HEK293 (cell line): ENCODE data around the gene MAML2.

Experiments used
- CTCF ChIA-PET: fragments of 350-600 bp; formaldehyde crosslinking; extraction: SDS; loops from one replicate; lab custom pipeline; 2021; ENCODE audit warnings: antibody characterized with exemption; lab: Yijun Ruan, JAX
- POLR2A ChIA-PET: fragments of 300-600 bp; formaldehyde crosslinking; extraction: SDS; loops from one replicate; lab custom pipeline; 2020; ENCODE audit warnings: antibody characterized with exemption, inconsistent platforms; lab: Yijun Ruan, JAX
- H3K27ac ChIP-seq: fragments of 200-500 bp; sonication (Bioruptor generic); 2 replicates; pipeline ENCODE4 v1.5.1; 2014; ENCODE audit warnings: low read depth, low read length, control low read depth, inconsistent platforms; ENCODE audit errors: extremely low read depth
- H3K36me3 ChIP-seq, 2 experiments: fragments of 200-500 bp in 1 of 2; sonication (Bioruptor generic) in 1 of 2; 1 replicate in 1 of 2; 2 replicates in 1 of 2; pipeline ENCODE4 v1.5.1; 2014 to 2017; ENCODE audit warnings: inconsistent platforms in 2 of 2, low read length in 2 of 2; ENCODE audit not compliant: control insufficient read depth in 2 of 2, insufficient read depth in 1 of 2
- H3K4me1 ChIP-seq: fragments of 200-500 bp; sonication (Bioruptor generic); 2 replicates; pipeline ENCODE4 v1.5.1; 2014; ENCODE audit warnings: mild to moderate bottlenecking, low read length, inconsistent platforms; ENCODE audit not compliant: control insufficient read depth, insufficient read depth
- H3K4me3 ChIP-seq: 2 replicates; pipeline ENCODE4 v1.5.1; 2011; ENCODE audit warnings: low read depth, mild to moderate bottlenecking, control low read depth, low read length, moderate library complexity
- H3K9me3 ChIP-seq: fragments of 200-500 bp; sonication (Bioruptor generic); 2 replicates; pipeline ENCODE4 v1.5.1; 2014; ENCODE audit warnings: low read depth, low read length, inconsistent platforms; ENCODE audit not compliant: control insufficient read depth, insufficient read depth
- GLI4 ChIP-seq: fragments of 450-650 bp; formaldehyde crosslinking; IDR thresholded peaks from 2 replicates; pipeline ENCODE4 v1.5.1; 2016; ENCODE audit warnings: missing biosample characterization, missing genetic modification characterization
- KLF9 ChIP-seq: fragments of 450-650 bp; formaldehyde crosslinking; IDR thresholded peaks from 2 replicates; pipeline ENCODE4 v1.5.1; 2016; ENCODE audit warnings: missing biosample characterization, missing genetic modification characterization, low read depth
- SCRT1 ChIP-seq: fragments of 450-650 bp; formaldehyde crosslinking; IDR thresholded peaks from 2 replicates; pipeline ENCODE4 v1.5.1; 2016; ENCODE audit warnings: missing biosample characterization, missing genetic modification characterization, borderline replicate concordance
- WT1 ChIP-seq: fragments of 450-650 bp; formaldehyde crosslinking; IDR thresholded peaks from 2 replicates; pipeline ENCODE4 v1.5.1; 2016; ENCODE audit warnings: missing biosample characterization, missing genetic modification characterization
- ZBTB11 ChIP-seq: fragments of 450-650 bp; formaldehyde crosslinking; conservative IDR thresholded peaks from 2 replicates; pipeline ENCODE4 v1.5.1; 2016; ENCODE audit warnings: low read depth, missing biosample characterization, missing genetic modification characterization
- ZNF239 ChIP-seq: fragments of 450-650 bp; formaldehyde crosslinking; IDR thresholded peaks from 2 replicates; pipeline ENCODE4 v1.5.1; 2016; ENCODE audit warnings: missing biosample characterization, missing genetic modification characterization
- ZNF404 ChIP-seq: fragments of 450-650 bp; formaldehyde crosslinking; IDR thresholded peaks from 2 replicates; pipeline ENCODE4 v1.5.1; 2017; ENCODE audit warnings: missing biosample characterization, missing genetic modification characterization
- ZNF623 ChIP-seq: fragments of 450-650 bp; formaldehyde crosslinking; IDR thresholded peaks from 2 replicates; pipeline ENCODE4 v1.5.1; 2016; ENCODE audit warnings: missing biosample characterization, missing genetic modification characterization
- TF ChIP-seq, protein P1 (sequence below): fragments of 450-650 bp; formaldehyde crosslinking; IDR thresholded peaks from 2 replicates; pipeline ENCODE4 v1.5.1; 2016; ENCODE audit warnings: missing biosample characterization, missing genetic modification characterization
- TF ChIP-seq, protein P2 (sequence below): fragments of 450-650 bp; formaldehyde crosslinking; conservative IDR thresholded peaks from 2 replicates; pipeline ENCODE4 v1.5.1; 2016; ENCODE audit warnings: low read depth, missing biosample characterization, missing genetic modification characterization

The MAML2 gene

GRCh38 chr11:95994329-95994728 lies 348.7 kb downstream of the MAML2 start:
- ChIA-PET POLR2A (no interaction called here), CTCF (interaction anchor here (1.1 kb wide), 1 partner anchor 19 kb away, joined by 4 read pairs; no protein-coding TSS in a partner anchor)
- H3K4me3 ChIP-seq, result no peak overlapping the region
- no peaks in the 10 kb centered on the region for H3K36me3 ChIP-seq
- TF ChIP-seq SCRT1 (tag by site-specific recombination), result no peak
- H3K27ac ChIP-seq, result no peak overlapping the region
- H3K4me1 ChIP-seq, result no peaks in the 10 kb centered on the region
- no peaks in the 10 kb centered on the region for H3K9me3 ChIP-seq

DNA sequence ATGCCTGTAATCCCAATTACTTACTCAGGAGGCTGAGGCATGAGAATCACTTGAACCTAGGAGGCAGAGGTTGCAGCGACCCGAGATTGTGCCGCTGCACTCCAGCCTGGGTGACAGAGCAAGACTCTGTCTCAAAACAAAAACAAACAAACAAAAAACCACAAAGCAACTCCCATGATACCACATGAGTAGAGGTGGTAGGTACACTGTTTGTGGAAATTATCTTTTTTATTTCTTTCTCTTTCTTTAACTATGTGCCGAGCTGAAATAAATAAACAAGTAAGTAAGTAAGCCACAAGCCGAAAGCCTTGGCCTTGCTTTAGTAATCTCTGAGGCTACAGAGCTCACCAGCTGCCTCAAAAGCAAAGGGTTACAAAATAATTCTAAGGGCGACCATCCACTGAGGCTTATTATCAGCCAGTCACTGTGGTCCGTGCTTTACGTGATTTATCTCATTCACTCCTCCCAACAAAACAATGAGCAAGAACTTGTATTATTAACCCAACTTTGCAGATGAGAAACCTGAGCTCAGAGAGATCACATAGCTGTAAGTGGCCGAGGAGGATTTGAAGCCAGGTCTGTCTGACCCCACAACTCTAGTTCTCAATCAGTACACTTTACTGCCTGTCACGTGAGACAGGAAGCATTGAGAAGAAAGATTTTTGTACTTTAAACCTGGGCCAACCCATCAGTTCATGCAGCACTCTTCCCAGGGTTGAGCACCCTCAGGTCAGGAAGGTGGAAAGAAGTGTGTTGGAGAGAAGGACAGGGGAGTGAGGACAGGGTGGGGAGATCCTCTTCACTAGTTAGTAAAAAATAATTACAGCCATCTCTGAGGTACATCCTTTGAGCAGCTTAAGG lies 349.3 kb downstream of the MAML2 start:
- H3K4me1 ChIP-seq, result no peaks in the 10 kb centered on the region
- no peaks in the 10 kb centered on the region for H3K36me3 ChIP-seq
- no peak overlapping the region for H3K4me3 ChIP-seq
- no peak overlapping the region for H3K27ac ChIP-seq
- no peaks in the 10 kb centered on the region for H3K9me3 ChIP-seq
- ChIA-PET POLR2A (no interaction called here), CTCF (no interaction called here)
- TF ChIP-seq, protein P1, sequence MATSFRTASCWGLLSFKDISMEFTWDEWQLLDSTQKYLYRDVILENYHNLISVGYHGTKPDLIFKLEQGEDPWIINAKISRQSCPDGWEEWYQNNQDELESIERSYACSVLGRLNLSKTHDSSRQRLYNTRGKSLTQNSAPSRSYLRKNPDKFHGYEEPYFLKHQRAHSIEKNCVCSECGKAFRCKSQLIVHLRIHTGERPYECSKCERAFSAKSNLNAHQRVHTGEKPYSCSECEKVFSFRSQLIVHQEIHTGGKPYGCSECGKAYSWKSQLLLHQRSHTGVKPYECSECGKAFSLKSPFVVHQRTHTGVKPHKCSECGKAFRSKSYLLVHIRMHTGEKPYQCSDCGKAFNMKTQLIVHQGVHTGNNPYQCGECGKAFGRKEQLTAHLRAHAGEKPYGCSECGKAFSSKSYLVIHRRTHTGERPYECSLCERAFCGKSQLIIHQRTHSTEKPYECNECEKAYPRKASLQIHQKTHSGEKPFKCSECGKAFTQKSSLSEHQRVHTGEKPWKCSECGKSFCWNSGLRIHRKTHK (tag by site-specific recombination), result no peak
- TF ChIP-seq, protein P2, sequence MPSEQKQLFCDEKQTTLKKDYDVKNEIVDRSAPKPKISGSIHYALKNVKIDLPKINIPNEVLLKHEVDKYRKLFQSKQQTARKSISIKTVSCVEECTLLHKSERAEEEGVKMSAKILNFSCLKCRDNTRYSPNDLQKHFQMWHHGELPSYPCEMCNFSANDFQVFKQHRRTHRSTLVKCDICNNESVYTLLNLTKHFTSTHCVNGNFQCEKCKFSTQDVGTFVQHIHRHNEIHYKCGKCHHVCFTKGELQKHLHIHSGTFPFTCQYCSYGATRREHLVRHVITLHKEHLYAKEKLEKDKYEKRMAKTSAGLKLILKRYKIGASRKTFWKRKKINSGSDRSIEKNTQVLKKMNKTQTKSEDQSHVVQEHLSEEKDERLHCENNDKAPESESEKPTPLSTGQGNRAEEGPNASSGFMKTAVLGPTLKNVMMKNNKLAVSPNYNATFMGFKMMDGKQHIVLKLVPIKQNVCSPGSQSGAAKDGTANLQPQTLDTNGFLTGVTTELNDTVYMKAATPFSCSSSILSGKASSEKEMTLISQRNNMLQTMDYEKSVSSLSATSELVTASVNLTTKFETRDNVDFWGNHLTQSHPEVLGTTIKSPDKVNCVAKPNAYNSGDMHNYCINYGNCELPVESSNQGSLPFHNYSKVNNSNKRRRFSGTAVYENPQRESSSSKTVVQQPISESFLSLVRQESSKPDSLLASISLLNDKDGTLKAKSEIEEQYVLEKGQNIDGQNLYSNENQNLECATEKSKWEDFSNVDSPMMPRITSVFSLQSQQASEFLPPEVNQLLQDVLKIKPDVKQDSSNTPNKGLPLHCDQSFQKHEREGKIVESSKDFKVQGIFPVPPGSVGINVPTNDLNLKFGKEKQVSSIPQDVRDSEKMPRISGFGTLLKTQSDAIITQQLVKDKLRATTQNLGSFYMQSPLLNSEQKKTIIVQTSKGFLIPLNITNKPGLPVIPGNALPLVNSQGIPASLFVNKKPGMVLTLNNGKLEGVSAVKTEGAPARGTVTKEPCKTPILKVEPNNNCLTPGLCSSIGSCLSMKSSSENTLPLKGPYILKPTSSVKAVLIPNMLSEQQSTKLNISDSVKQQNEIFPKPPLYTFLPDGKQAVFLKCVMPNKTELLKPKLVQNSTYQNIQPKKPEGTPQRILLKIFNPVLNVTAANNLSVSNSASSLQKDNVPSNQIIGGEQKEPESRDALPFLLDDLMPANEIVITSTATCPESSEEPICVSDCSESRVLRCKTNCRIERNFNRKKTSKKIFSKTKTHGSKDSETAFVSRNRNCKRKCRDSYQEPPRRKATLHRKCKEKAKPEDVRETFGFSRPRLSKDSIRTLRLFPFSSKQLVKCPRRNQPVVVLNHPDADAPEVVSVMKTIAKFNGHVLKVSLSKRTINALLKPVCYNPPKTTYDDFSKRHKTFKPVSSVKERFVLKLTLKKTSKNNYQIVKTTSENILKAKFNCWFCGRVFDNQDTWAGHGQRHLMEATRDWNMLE (tag by site-specific recombination), result no peak
- TF ChIP-seq GLI4 (tag by site-specific recombination) (no peak), ZNF404 (tag by site-specific recombination) (no peak), KLF9 (tag by site-specific recombination) (no peak), ZNF623 (tag by site-specific recombination) (no peak), WT1 (tag by site-specific recombination) (0 out of 2 replicates have a peak, but pooled peaks have one; percentile 29), ZBTB11 (no peak), ZNF239 (tag by site-specific recombination) (no peak)
